Measurements from ENCODE around the gene CENPP.

The CENPP gene

GRCh38 chr9:92517046-92517445, 191.3 kb downstream of the CENPP start:
- no peak for DNase-seq (ENCODE audit: low read depth)
- H3K4me3 ChIP-seq (ENCODE audit: low read depth, low read length): no peak overlapping the region
- TF ChIP-seq MAX (IDR thresholded peaks at IDR 0.05; ENCODE audit: low read depth, low read length) (no peak), MYC (IDR thresholded peaks at IDR 0.05; ENCODE audit: low read depth, low read length) (no peak), POLR2A (IDR thresholded peaks at IDR 0.05; ENCODE audit: extremely low read depth, insufficient read length) (no peak)
- TF ChIP-seq, protein P1, sequence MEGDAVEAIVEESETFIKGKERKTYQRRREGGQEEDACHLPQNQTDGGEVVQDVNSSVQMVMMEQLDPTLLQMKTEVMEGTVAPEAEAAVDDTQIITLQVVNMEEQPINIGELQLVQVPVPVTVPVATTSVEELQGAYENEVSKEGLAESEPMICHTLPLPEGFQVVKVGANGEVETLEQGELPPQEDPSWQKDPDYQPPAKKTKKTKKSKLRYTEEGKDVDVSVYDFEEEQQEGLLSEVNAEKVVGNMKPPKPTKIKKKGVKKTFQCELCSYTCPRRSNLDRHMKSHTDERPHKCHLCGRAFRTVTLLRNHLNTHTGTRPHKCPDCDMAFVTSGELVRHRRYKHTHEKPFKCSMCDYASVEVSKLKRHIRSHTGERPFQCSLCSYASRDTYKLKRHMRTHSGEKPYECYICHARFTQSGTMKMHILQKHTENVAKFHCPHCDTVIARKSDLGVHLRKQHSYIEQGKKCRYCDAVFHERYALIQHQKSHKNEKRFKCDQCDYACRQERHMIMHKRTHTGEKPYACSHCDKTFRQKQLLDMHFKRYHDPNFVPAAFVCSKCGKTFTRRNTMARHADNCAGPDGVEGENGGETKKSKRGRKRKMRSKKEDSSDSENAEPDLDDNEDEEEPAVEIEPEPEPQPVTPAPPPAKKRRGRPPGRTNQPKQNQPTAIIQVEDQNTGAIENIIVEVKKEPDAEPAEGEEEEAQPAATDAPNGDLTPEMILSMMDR (IDR thresholded peaks at IDR 0.05; ENCODE audit: low read depth, low read length): no peak

DNA sequence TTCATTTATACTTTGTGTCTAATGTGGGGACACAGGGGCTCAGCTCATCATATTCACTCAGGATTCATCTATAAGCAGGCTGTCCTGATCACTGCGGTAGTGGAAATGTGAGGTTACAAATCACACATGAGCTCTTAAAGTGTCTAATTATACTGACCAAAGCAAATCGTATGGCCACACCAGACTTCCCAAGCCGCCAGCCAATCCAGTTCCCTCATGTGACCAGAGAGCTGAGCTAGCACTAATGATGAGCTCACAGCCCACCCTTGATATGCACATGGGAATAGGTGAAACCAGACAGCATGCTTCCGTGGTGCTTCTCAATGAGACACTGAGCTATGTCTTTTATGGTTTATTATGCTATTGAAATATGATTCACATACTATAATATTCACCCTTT, 192.4 kb downstream of the CENPP start:
- no peak for DNase-seq (ENCODE audit: low read depth)
- H3K4me3 ChIP-seq (ENCODE audit: low read depth, low read length): no peak overlapping the region
- TF ChIP-seq POLR2A (IDR thresholded peaks at IDR 0.05; ENCODE audit: extremely low read depth, insufficient read length): no peak
- TF ChIP-seq, protein P1 (IDR thresholded peaks at IDR 0.05; ENCODE audit: low read depth, low read length): no peak
- no peak for TF ChIP-seq MYC (IDR thresholded peaks at IDR 0.05; ENCODE audit: low read depth, low read length)
- no peak for TF ChIP-seq MAX (IDR thresholded peaks at IDR 0.05; ENCODE audit: low read depth, low read length)

GRCh38 chr9:92520837-92521236, 195.1 kb downstream of the CENPP start:
- no peak for DNase-seq (ENCODE audit: low read depth)
- TF ChIP-seq MYC (IDR thresholded peaks at IDR 0.05; ENCODE audit: low read depth, low read length): no peak
- no peak overlapping the region for H3K4me3 ChIP-seq (ENCODE audit: low read depth, low read length)

- H3K4me3 ChIP-seq (ENCODE audit: low read depth, low read length): no peak overlapping the region
- TF ChIP-seq POLR2A (IDR thresholded peaks at IDR 0.05; ENCODE audit: extremely low read depth, insufficient read length) (no peak), MYC (IDR thresholded peaks at IDR 0.05; ENCODE audit: low read depth, low read length) (no peak), MAX (IDR thresholded peaks at IDR 0.05; ENCODE audit: low read depth, low read length) (no peak)
- TF ChIP-seq, protein P1 (IDR thresholded peaks at IDR 0.05; ENCODE audit: low read depth, low read length): no peak
- no peak for DNase-seq (ENCODE audit: low read depth)
Measured at GRCh38 chr9:92522983-92523970, 197.5 kb downstream of the CENPP start.

GRCh38 chr9:92524881-92525280, 199.1 kb downstream of the CENPP start:
- DNase-seq (ENCODE audit: low read depth): no peak
- H3K4me3 ChIP-seq (ENCODE audit: low read depth, low read length): no peak overlapping the region
- TF ChIP-seq, protein P1 (IDR thresholded peaks at IDR 0.05; ENCODE audit: low read depth, low read length): no peak
- TF ChIP-seq MAX (IDR thresholded peaks at IDR 0.05; ENCODE audit: low read depth, low read length): no peak
- TF ChIP-seq POLR2A (IDR thresholded peaks at IDR 0.05; ENCODE audit: extremely low read depth, insufficient read length): no peak
- TF ChIP-seq MYC (IDR thresholded peaks at IDR 0.05; ENCODE audit: low read depth, low read length): no peak

DNA sequence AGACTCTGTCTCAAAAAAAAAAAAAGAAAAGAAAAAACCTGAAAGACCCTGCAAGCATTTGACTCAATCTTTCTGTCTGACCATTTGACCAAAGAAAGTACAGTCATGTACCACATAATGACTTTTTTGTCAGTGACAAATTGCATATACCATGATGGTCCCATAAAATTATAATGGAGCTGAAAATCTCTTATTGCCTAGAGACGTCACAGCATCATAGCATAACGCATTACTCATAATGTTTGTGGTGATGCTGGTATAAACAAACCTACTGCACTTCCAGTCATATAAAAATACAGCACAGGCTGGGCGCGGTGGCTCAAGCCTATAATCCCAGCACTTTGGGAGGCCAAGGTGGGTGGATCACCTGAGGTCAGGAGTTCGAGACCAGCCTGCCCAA, 199.6 kb downstream of the CENPP start:
- H3K4me3 ChIP-seq (ENCODE audit: low read depth, low read length): no peak overlapping the region
- DNase-seq (ENCODE audit: low read depth): no peak
- TF ChIP-seq, protein P1 (IDR thresholded peaks at IDR 0.05; ENCODE audit: low read depth, low read length): no peak
- no peak for TF ChIP-seq MAX (IDR thresholded peaks at IDR 0.05; ENCODE audit: low read depth, low read length)
- no peak for TF ChIP-seq POLR2A (IDR thresholded peaks at IDR 0.05; ENCODE audit: extremely low read depth, insufficient read length)
- no peak for TF ChIP-seq MYC (IDR thresholded peaks at IDR 0.05; ENCODE audit: low read depth, low read length)

Measured in NB4 (cell line).